HG03565 (cell line): ENCODE measurements around the gene RINT1.

Source experiments
- ATAC-seq: cut with Tn5 transposase; IDR thresholded peaks from one replicate; pipeline ENCODE4 v1.9.1; 2021; ENCODE audit warnings: mild to moderate bottlenecking, moderate library complexity; ENCODE audit not compliant: unreplicated experiment

The RINT1 gene

DNA sequence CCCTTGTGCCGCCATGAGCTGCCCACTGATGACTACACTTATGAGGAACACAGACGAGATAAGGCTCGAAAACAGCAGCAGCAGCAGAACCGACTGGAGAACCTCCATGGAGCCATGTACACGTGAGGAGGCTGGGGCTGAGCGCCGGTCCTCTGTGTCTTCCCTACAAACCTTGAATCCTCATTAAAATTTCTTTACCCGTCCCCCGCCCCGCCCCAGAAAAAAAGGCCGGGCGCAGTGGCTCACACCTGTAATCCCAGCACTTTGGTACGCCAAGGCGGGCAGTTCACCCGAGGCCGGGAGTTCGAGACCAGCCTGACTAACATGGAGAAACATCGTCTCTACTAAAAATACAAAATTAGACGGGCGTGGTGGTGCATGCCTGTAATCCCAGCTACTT lies 1.5 kb upstream of the RINT1 start:
- no peak for ATAC-seq

DNA sequence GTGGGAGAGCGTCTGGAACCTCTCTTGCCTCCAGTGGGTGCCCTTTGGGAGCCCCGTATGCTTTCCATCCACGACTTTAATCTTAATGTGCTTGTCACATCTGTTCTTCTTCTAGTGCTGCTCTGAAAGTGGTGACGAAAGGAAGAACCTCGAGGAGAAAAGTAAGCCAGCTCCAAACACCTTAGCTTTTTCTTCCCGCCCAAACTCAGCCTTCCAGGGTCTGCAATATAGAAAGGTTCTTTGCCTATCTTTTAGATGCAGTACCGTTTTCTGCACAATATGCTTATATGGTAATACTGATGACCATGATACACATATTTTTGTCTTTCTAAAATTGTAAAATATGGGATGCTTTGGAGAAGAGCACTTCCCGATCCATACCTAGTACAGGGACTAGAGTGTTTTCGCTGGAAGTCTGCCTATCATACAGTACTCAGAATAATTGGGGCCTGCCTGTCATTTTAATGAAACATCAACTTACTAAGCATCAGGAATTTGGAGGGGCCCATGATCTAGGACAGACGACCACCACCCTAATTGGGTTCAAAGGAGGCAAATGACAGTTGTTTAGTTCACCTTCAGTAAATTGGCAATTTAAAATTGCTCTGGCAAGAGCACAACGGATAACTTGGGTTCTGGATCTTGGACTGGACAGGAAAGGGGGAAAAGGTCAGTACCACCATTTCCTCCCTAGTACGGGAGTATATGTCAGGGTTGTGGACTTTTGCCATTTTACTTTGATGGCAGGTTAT lies 884 bp downstream of the RINT1 start:
- no peak for ATAC-seq

DNA sequence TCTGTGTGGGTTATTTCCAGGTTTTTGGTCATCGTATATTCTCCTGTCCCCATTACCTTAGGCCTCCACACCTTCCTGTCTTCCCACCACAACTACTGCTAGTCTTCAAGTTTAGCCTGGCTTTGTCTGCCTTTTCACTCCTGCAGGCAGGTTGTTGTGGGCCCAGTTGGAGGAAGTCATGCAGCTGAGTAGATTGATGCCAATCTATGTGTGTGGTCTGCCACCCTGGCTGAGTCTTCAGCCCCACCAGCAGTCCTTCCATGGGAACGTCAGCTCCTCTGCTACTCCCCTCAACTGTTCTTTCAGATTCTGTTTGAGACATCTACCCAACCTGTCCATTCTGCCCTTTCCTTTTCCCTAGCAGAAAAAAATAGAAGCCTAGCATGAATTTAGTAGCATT lies 6.3 kb downstream of the RINT1 start:
- no peak for ATAC-seq

DNA sequence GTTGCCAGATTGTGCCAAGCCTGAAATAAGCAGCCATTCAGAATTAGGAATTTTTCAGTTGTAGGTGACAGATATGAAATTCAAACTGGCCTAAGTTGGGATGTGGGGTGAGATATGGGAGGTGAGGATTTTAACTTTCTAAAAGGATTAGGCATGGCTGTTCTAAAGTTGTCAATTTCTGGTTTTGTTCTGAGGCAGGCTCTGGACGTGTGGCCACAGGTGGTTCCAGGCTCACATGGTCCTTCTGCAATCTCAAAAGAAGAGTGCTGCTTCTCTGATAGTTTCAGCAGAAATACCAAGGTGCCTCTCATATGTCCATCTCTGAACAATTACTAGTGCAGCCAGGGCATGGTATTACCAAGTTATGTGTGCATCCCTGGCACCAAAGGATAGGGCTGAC lies 27.9 kb downstream of the RINT1 start:
- ATAC-seq, result no peak

DNA sequence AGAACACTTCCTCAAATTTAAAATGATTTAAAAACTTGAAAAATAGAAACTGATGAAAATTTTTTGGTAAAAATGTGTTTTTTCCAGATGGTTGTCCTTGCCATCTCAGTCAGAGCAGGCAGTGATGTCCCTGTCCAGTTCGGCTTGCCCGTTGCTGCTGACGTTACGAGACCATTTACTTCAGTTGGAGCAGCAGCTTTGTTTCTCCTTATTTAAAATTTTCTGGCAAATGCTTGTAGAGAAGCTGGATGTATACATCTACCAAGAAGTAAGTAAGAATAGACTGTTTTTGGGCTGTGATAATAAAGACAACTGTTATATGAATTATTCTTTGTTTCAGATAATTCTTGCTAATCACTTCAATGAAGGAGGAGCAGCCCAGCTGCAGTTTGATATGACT lies 33.2 kb downstream of the RINT1 start:
- no peak for ATAC-seq

DNA sequence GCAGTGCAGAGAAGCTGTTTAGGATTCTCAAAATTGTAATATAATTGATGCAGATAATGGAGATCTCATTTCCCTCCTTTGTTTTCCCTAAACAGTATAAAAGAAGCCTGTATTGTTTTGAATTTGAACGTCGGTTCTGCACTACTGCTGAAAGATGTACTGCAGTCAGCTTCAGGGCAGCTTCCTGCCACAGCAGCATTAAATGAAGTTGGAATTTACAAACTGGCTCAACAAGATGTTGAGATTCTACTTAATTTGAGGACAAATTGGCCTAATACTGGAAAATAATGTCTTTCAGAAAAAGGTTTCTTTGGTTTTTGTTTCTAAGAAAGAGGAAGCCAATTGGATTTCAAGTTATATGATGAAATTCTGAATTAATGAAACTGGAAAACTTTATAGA lies 35.0 kb downstream of the RINT1 start:
- no peak for ATAC-seq

DNA sequence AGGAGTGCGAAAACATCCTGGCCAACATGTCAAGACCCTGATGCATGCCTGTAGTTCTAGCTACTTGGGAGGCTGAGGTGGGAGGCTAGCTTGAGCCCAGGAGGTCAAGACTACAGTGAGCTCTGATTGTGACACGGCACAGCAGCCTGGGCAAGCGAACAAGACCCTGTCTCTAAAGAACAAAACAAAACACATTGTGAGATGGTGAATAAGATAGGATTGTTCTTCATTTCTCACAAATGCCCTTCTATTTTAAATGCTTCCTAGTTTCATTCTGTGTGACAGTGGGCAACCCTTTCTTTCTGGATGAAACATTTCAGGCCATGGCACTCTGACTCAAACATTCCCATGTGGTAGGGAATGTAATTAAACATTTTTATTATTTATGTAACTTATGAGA lies 35.8 kb downstream of the RINT1 start:
- no peak for ATAC-seq

DNA sequence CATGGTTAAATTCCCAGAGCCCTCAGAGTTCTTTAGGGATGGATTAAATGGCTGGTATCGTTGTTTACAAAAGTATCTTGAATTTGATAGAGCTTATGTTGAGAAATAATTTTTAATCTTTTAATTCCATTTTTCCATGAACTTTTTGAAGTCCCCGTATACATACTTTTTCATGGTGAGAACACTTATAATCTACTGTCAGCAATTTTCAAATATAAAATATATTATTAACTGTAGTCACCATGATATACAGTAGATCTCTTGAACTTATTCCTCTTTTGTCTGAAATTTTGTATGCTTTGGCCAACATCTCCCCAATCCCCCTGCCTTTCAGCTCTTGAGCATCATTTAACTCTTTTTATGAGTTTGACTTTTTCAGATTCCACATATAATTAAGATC lies 39.9 kb downstream of the RINT1 start:
- ATAC-seq, result no peak

DNA sequence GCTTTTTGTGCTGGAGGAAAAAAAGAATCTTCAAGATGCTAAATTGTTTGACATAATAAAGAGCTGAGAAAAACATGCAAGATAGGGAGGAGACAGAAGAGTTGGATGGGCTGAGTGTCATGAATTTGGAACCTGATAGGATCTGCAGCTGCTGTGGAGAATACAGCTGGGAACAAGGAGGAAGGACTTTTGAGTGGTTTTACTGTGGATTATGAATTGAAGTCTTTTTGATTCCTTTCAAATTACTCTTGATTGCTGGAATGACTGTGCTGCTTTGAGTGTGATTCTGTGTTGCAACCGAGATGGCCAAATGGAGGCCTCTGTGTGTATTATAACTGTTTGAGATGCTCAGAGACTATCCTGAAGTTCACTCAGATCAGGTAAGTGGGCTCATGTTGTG lies 45.2 kb downstream of the RINT1 start:
- ATAC-seq, result no peak

DNA sequence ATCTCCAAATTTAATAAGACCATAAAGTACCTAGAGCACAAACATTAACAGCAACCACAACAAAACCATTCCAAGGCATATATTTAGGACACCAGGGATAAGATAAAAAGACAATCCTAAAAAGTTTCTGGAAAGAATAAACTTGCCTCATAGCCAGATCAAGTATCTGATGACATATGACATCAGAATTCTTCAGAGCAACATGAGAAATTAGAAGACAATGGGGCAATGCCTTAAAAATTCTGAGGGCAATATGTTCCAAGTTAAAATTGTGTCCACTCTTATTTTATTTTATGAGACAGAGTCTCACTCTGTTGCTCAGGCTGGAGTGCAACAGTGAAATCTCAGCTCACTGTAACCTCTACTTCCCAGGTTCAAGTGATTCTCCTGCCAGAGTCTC lies 46.5 kb downstream of the RINT1 start:
- no peak for ATAC-seq

DNA sequence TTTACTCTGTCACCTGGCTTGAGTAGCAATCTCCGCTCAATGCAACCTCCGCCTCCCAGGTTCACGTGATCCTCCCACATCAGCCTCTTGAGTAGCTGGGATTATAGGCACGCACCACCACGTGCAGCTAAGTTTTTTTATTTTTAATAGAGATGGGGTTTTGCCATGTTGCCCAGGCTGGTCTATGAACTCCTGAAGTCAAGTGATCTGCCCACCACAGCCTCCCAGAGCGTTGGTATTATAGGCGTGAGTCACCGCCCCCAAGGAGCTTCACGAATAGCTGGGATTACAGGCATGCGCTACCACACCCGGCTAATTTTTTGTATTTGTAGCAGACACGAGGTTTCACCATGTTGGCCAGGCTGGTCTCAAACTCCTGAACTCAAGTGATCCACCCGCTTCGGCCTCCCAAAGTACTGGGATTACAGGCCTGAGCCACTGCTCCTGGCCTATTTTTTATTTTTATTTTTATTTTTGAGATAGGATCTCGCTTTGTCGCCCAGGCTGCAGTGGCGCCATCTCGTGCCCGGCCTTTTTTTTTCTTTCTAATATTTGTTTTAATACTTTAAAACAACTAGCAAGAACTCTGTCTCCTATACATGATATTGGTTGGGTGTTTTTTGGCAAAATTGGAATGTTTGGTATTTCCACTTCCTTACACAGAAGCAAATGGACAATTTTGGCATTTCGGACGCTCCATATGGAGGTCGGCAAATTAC lies 48.2 kb downstream of the RINT1 start:
- no peak for ATAC-seq

DNA sequence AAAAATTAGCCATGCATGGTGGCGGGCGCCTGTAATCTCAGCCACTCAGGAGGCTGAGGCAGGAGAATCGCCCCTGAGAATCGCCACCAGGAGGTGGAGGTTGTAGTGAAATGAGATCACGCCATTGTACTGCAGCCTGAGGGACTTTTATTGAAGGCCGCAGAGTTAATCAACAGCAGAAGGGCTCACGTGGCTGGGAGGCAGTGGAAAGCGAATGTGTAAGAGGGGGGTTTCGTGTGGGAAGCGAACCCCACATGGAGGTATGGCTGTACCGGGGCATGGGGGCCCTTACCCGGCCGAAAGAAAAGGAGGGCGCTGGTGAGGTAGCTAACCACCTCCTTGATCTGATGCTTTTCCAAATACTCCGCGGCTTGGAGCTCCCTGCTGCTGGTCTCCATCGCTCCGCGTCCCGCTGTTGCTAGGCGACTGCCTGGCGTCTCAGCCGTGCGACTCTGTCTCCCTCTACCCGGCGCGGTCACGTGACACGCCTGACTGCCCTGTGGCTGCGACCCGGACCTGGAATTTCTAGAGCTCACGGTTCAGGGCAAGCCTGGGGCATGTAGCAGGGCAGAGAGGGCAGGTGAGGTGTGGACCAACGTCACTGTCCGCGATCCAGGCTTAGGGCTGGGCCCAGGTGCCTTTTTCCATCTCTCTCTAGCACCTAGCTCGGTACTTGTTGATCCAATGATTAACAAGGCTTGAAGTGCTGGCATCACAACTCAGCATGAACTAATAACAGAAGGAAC lies 49.2 kb downstream of the RINT1 start, which contains the start of gene EFCAB10:
Gene EFCAB10, minus strand, starts transcription at position 428 of the 746 bp plus-strand sequence. Its CDS starts 30 bp downstream, at position 398.
- peak; percentile 68 for ATAC-seq

DNA sequence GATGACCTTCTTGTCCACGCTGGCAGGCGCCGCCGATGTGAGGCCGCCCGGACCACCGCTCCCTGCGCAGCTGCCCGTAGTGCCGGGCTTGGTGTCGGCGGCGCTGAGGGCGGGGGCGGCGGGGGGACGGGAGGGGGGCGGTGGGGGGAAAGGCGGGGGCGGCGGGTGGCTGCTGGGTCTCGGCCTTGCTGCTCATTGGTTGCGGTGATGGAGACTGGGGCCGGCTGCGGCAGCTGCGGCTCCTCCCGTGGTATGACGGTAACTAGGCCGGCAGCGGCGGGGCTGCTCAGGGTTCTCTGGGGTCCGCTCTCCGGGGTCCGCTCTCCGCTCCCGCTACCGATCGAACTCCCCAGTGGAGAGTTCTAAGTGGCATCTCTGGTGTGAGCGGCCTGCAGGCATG lies 51.1 kb downstream of the RINT1 start:
- no peak for ATAC-seq

DNA sequence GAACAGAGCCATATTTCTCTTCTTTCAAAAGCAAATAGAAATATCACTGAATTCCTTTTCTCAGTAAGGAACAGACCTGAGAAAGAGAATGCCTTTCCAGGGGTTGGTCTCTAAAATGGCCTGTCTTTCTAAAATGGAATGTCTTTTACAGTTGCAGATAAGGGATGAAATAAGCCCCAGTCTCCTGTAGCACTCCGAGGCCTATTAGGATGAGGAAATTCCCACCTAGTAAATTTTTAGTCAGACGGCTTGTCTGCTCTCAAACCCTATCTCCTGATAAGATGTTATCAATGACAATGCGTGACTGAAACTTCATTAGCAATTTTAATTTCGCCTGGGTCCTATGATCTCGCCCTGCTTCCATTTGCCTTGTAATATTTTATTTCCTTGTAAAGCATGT lies 52.2 kb downstream of the RINT1 start:
- ATAC-seq, result no peak

DNA sequence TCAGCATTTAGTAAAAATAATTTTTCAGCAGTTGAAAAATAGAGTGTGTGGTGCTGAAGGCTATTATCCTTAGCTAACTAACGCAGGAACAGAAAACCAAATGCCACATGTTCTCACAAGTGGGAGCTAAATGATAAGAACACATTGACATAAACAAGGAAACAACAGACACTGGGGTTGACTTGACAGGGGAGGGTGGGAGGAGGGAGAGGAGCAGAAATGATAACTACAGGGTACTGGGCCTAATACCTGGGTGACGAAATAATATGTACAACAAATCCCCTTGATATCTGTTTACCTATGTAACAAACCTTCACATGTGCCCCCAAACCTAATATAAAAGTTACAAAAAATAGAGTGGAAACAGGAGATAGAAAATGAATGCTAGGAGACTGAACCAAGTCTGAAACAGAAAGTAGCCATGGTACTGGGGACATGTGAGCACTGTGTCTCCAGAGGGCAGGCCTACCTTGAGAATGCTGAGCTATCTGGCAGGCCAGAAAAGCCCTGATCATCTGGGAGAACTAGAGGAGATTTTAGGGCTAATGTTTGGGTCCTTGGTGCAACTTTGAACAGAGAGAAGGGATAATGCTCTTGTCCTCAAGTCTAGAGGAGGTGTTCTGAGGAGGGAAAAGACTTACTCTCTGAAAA lies 54.0 kb downstream of the RINT1 start:
- peak; percentile 32 for ATAC-seq

DNA sequence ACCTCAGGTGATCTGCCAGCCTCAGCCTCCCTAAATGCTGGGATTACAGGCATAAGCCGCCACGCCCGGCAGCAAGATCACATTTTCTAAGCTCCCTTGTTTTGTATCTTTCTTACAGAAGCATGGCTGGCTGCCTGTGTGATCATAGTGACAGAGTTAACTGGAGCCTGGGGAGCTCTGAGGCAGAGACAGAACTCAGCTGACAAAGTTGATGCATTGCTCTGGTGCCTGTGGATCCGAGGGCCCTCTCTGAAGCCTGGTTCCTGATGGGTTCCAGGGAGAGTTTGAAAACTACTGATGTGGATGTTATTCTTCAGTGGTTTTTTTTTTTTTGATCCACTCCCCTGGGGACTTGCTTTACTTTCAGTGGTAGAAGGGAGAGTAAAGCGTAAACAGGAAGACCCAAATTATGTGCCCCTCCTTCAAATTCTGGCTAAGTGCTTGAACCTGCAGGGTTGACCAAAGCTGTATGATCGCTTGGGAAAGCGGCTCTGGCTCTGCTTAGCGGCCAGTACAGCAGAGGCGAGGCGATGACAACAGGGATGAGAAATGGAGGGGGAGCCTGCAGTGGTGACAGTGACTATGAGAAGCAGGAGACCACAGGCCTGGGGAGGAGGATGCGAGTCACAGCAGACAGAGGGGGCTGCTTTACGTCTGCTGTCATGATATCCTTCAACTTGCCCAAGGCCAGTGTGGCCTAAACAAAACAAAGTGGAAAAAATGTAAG lies 56.1 kb downstream of the RINT1 start:
- ATAC-seq, result no peak

DNA sequence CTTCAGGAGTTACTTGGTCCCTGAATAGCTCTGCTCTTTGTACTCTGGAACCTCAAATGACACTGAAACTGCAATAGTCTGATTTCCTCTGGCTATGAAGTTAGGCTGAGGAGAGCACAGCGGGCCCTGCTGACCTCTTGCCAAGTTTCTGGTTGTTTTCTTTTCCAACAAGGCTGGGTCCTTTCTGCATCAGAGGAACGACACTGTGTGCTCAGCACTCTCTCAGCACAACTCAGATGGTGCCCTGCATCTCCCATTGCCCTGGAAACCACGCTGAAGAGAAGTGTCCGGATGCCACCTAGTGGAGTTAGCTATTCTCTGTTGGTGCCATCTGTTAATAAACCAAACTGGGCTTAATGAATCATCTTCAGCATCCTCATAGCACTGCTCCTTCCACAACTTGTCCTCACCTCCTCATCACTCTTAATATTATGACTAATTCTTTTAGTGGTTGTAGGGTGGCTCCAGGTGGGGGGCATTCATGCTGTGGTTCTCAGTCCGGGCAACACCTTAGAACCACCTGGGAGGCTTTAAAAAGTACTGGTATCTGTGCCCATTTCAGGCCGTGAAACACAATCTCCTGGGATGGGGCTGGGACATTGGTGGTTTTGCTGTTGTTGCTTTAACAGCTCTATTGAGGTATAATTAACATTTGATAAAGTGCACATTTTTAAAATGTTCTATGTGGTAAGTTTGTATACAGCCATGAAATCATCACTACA lies 57.5 kb downstream of the RINT1 start:
- peak; percentile 77 for ATAC-seq

DNA sequence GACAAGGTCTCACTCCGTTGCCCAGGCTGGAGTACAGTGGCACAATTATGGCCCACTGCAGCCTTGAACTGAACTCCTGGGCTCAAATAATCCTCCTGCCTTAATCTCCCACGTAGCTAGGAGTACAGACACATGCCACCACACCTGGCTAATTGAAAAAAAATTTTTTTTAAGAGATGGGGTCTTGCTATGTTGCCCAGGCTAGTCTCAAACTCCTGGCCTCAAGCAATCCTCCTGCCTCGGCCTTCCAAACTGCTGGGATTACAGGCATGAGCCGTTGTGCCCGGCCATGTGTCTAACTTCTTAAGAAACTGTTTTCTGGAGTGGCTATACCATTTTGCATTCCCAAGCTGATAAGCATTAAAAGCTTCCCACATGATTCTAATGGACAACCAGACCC lies 58.8 kb downstream of the RINT1 start:
- ATAC-seq, result no peak

DNA sequence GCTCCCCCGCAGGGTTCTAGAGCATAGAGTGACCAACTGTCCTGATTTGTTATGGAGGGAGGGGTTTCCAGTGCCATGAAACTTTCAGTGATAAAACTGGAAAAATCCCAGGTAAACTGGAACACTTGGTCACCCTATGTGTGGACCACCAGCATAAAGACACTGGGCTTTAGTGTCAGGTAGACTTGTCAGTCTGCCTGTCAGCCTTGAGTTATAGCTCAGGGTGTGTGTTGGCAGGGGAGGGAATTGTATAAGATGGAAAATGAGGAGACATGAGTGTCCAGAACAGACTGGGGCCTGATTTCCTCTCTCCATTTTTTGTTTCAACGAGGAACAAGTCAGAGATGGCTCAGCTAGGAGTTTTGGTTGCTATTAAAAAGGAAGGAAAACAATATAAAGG lies 59.5 kb downstream of the RINT1 start:
- no peak for ATAC-seq

DNA sequence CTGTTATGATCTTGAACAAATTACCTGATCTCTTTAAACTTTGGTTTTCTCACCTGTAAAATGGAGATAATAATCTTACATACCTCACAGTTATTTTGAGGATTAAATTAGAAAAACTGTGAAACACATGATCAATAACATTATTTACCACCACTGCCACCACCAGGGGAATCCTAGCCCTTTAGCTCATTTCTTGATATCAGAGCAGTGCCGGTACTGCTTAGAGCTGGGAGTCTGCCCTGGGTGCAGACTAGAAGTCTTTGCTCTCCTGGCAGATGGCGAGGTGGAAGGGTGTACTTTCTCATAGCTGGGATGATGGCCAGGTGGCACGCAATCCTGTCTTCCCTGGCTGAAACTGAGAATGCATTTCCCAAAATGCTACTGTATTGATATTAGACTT lies 62.0 kb downstream of the RINT1 start:
- no peak for ATAC-seq
